Astrocyte (in vitro differentiated cells and primary cell): ENCODE data around the gene SLC25A40. TPM values are rescaled to one million over a fixed set of nuclear protein-coding genes. Genes with fewer than 3 reads are reported as not detected.
"Not testable (repeated sequence)": the region's sequence is repeated elsewhere in the genome, so short reads cannot be mapped to it uniquely, and the experiment has no call there.

Source experiments
- DNase-seq: peaks from one replicate; pipeline ENCODE4 v3.0.0-alpha.2; 2010; ENCODE audit warnings: low read depth
- FAIRE-seq: peaks from 2 replicates; lab custom pipeline; 2011; peaks lifted over from hg19 to GRCh38; lab: Jason Lieb, UNC
- H2AFZ ChIP-seq: 2 replicates; pipeline ENCODE4 v1.6.0; 2012; ENCODE audit warnings: low read depth, low read length, inconsistent platforms
- H3K27ac ChIP-seq: 2 replicates; pipeline ENCODE4 v1.5.1; 2011; ENCODE audit warnings: low read depth, low read length, inconsistent platforms
- H3K27me3 ChIP-seq: 2 replicates; pipeline ENCODE4 v1.6.0; 2011; ENCODE audit warnings: low read length, inconsistent platforms; ENCODE audit not compliant: insufficient read depth
- H3K36me3 ChIP-seq: 2 replicates; pipeline ENCODE4 v1.5.1; 2011; ENCODE audit warnings: low read length, inconsistent platforms; ENCODE audit not compliant: insufficient read depth
- H3K4me1 ChIP-seq: 2 replicates; pipeline ENCODE4 v1.5.1; 2011; ENCODE audit warnings: low read length, inconsistent platforms; ENCODE audit not compliant: insufficient read depth
- H3K4me2 ChIP-seq: 2 replicates; pipeline ENCODE4 v1.6.0; 2012; ENCODE audit warnings: low read length, inconsistent platforms
- H3K4me3 ChIP-seq: 2 replicates; pipeline ENCODE4 v1.5.1; 2011; ENCODE audit warnings: low read depth, mild to moderate bottlenecking, low read length, inconsistent platforms; ENCODE audit not compliant: insufficient read depth
- H3K79me2 ChIP-seq: 2 replicates; pipeline ENCODE4 v1.6.0; 2012; ENCODE audit warnings: mild to moderate bottlenecking, low read length, inconsistent platforms; ENCODE audit not compliant: insufficient read depth
- H3K9ac ChIP-seq: 2 replicates; pipeline ENCODE4 v1.6.0; 2012; ENCODE audit warnings: mild to moderate bottlenecking, low read length, inconsistent platforms
- H3K9me3 ChIP-seq: 2 replicates; pipeline ENCODE4 v1.5.1; 2012; ENCODE audit warnings: low read depth, mild to moderate bottlenecking, low read length, inconsistent platforms; ENCODE audit not compliant: insufficient read depth
- H4K20me1 ChIP-seq: 2 replicates; pipeline ENCODE4 v1.6.0; 2012; ENCODE audit warnings: low read length, inconsistent platforms; ENCODE audit not compliant: insufficient read depth
- H3K27ac Mint-ChIP-seq: one replicate; pipeline ENCODE4 v1.8.0; 2021; ENCODE audit warnings: mild to moderate bottlenecking, mixed read lengths; ENCODE audit not compliant: unreplicated experiment
- H3K27me3 Mint-ChIP-seq: one replicate; pipeline ENCODE4 v1.8.0; 2021; ENCODE audit warnings: low read depth, mixed read lengths; ENCODE audit not compliant: unreplicated experiment
- H3K36me3 Mint-ChIP-seq: one replicate; pipeline ENCODE4 v1.8.0; 2021; ENCODE audit warnings: low read depth, mixed read lengths; ENCODE audit not compliant: unreplicated experiment
- H3K4me1 Mint-ChIP-seq: one replicate; pipeline ENCODE4 v1.8.0; 2021; ENCODE audit warnings: low read depth, mixed read lengths; ENCODE audit not compliant: unreplicated experiment
- H3K4me3 Mint-ChIP-seq: one replicate; pipeline ENCODE4 v1.8.0; 2021; ENCODE audit warnings: mild to moderate bottlenecking, moderate library complexity, mixed read lengths; ENCODE audit not compliant: unreplicated experiment
- H3K9me3 Mint-ChIP-seq: one replicate; pipeline ENCODE4 v1.8.0; 2021; ENCODE audit warnings: mild to moderate bottlenecking, mixed read lengths; ENCODE audit not compliant: unreplicated experiment
- CTCF ChIP-seq: IDR thresholded peaks from 2 replicates; pipeline ENCODE4 v1.5.1; 2011; ENCODE audit warnings: low read depth, mild to moderate bottlenecking, inconsistent platforms, low read length, moderate library complexity; ENCODE audit not compliant: insufficient read depth
- EZH2 ChIP-seq: IDR thresholded peaks from 2 replicates; pipeline ENCODE4 v1.6.1; 2012; ENCODE audit warnings: mild to moderate bottlenecking, low read length, inconsistent platforms; ENCODE audit not compliant: insufficient read depth
- total RNA-seq: library from RNA; stranded (reverse); gene quantifications from 2 replicates; pipeline ENCODE4 v1.2.1, GENCODE V29; 2021

The SLC25A40 gene
- total RNA-seq, 1 donor from 2014 or later = 6.3 TPM

DNA sequence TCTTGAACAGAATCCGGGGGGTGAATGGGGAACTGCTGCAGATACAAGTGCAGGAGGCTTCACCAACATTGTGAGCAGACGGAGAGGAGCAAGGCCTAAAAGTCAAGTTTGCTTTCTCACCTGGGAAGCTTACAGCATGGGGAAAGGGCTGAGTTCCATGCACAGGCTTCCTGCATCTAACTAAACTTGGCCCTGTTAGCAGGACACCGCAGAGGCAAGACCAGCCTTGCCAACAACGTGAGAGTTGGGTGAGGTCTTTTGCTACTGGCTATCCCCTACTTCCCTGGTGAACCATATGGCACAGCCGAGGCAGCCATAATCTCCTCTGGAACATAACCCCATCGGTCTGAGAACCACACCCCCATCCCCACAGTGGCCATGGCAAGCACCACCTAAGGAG is 43.7 kb upstream of the SLC25A40 start:
- FAIRE-seq = no peak
- Histone ChIP-seq H3K79me2 (no peaks in the 10 kb centered on the region), H2AFZ (no peak overlapping the region), H3K9me3 (no peaks in the 10 kb centered on the region), H3K4me2 (no peak overlapping the region), H3K9ac (no peak overlapping the region), H3K4me1 (no peaks in the 10 kb centered on the region), H4K20me1 (no peaks in the 10 kb centered on the region), H3K27me3 (no peaks in the 10 kb centered on the region), H3K36me3 (no peaks in the 10 kb centered on the region), H3K4me3 (no peak overlapping the region), H3K27ac (no peak overlapping the region)
- no peak for TF ChIP-seq EZH2
- Mint-ChIP-seq H3K27me3 (peaks cover 1% of the 10 kb centered on the region), H3K4me3 (no peak overlapping the region), H3K36me3 (no peaks in the 10 kb centered on the region), H3K27ac (no peak overlapping the region), H3K9me3 (no peaks in the 10 kb centered on the region), H3K4me1 (no peaks in the 10 kb centered on the region)
- DNase-seq = no peak

GRCh38 chr7:87918740-87919139 is 42.6 kb upstream of the SLC25A40 start:
- H3K4me1 Mint-ChIP-seq = no peaks in the 10 kb centered on the region
- no peaks in the 10 kb centered on the region for H3K9me3 ChIP-seq
- no peaks in the 10 kb centered on the region for H3K36me3 Mint-ChIP-seq
- H3K4me2 ChIP-seq = no peak overlapping the region
- no peak for FAIRE-seq
- DNase-seq = no peak
- H3K27me3 ChIP-seq = no peaks in the 10 kb centered on the region
- H3K36me3 ChIP-seq = no peaks in the 10 kb centered on the region
- TF ChIP-seq CTCF (no peak), EZH2 (no peak)
- H3K27ac ChIP-seq = no peak overlapping the region
- no peak overlapping the region for H3K4me3 ChIP-seq
- H3K27ac Mint-ChIP-seq = no peak overlapping the region
- no peak overlapping the region for H2AFZ ChIP-seq
- H3K4me1 ChIP-seq = no peaks in the 10 kb centered on the region
- no peaks in the 10 kb centered on the region for H3K9me3 Mint-ChIP-seq
- H3K4me3 Mint-ChIP-seq = no peak overlapping the region
- no peaks in the 10 kb centered on the region for H3K79me2 ChIP-seq
- peaks cover 1% of the 10 kb centered on the region for H3K27me3 Mint-ChIP-seq
- no peaks in the 10 kb centered on the region for H4K20me1 ChIP-seq
- H3K9ac ChIP-seq = no peak overlapping the region

DNA sequence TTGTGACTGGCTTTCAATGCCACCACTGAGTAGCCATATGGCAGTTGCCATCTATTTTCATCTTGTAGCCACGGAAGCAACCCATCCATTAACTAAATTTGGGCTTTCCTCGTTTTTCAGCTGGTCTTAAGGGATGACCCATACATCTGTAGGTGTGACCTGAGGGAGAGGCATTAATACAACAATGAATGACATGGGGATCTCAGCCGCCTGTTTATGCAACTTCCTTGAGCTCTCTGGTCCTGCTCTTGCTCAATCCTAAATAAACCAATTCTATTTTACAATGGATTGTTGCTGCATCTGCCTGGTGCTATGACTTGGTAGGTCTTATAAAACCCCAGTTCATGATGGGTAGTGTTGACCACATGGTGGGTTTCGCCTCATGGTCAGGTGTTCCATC is 36.0 kb upstream of the SLC25A40 start:
- no peaks in the 10 kb centered on the region for H3K9me3 ChIP-seq
- H3K36me3 ChIP-seq = peaks cover 2% of the 10 kb centered on the region
- Mint-ChIP-seq H3K9me3 (no peaks in the 10 kb centered on the region), H3K27ac (no peak overlapping the region), H3K27me3 (no peaks in the 10 kb centered on the region), H3K36me3 (no peaks in the 10 kb centered on the region), H3K4me1 (peaks cover 4% of the 10 kb centered on the region), H3K4me3 (no peak overlapping the region)
- FAIRE-seq (no peak), DNase-seq (no peak)
- H3K27ac ChIP-seq = no peak overlapping the region
- TF ChIP-seq EZH2 = no peak
- no peak for TF ChIP-seq CTCF
- no peak overlapping the region for H3K9ac ChIP-seq
- no peaks in the 10 kb centered on the region for H3K4me1 ChIP-seq
- no peaks in the 10 kb centered on the region for H4K20me1 ChIP-seq
- H3K79me2 ChIP-seq = no peaks in the 10 kb centered on the region
- H3K27me3 ChIP-seq = no peaks in the 10 kb centered on the region
- no peak overlapping the region for H3K4me3 ChIP-seq
- no peak overlapping the region for H3K4me2 ChIP-seq
- no peak overlapping the region for H2AFZ ChIP-seq

- not testable (repeated sequence) for H3K4me3 ChIP-seq, DNase-seq, H3K9me3 ChIP-seq, H2AFZ ChIP-seq, H3K9me3 Mint-ChIP-seq, H3K27ac ChIP-seq, H3K27ac Mint-ChIP-seq, FAIRE-seq, H3K4me1 ChIP-seq, H3K4me2 ChIP-seq, H4K20me1 ChIP-seq, H3K27me3 ChIP-seq, H3K36me3 Mint-ChIP-seq, H3K79me2 ChIP-seq, H3K27me3 Mint-ChIP-seq, H3K4me1 Mint-ChIP-seq, H3K4me3 Mint-ChIP-seq, H3K36me3 ChIP-seq, H3K9ac ChIP-seq
These were observed 32.7 kb upstream of the SLC25A40 start for GRCh38 chr7:87908814-87909213.
